Measurements from ENCODE around the gene MSI2.

MSI2 gene

GRCh38 chr17:57631871-57632270, 375.5 kb downstream of the MSI2 start:
- no peak for DNase-seq

- DNase-seq, result no peak
These were observed 376.0 kb downstream of the MSI2 start for GRCh38 chr17:57632294-57632693.

GRCh38 chr17:57633236-57633635, 376.9 kb downstream of the MSI2 start:
- DNase-seq, result no peak

GRCh38 chr17:57634713-57635465, 378.6 kb downstream of the MSI2 start:
- no peak for DNase-seq

GRCh38 chr17:57636274-57636673, 380.0 kb downstream of the MSI2 start:
- DNase-seq, result no peak

- DNase-seq, result no peak
These were observed 380.8 kb downstream of the MSI2 start for GRCh38 chr17:57636985-57637665.

GRCh38 chr17:57637666-57638010, 381.3 kb downstream of the MSI2 start:
- DNase-seq, result no peak

GRCh38 chr17:57638284-57638683, 382.0 kb downstream of the MSI2 start:
- DNase-seq, result no peak

GRCh38 chr17:57639381-57639780, 383.1 kb downstream of the MSI2 start:
- no peak for DNase-seq

- no peak for DNase-seq
These were observed 383.8 kb downstream of the MSI2 start for GRCh38 chr17:57640079-57640478.

- DNase-seq, result no peak
These were observed 385.4 kb downstream of the MSI2 start for GRCh38 chr17:57641761-57642160.

- no peak for DNase-seq
These were observed 386.7 kb downstream of the MSI2 start for GRCh38 chr17:57643062-57643461.

- DNase-seq, result no peak
These were observed 388.0 kb downstream of the MSI2 start for GRCh38 chr17:57644326-57644725.

- DNase-seq, result no peak
These were observed 389.8 kb downstream of the MSI2 start for GRCh38 chr17:57645950-57646665.

- DNase-seq, result no peak
These were observed 392.4 kb downstream of the MSI2 start for GRCh38 chr17:57648720-57649119.

GRCh38 chr17:57649191-57649590, 392.9 kb downstream of the MSI2 start:
- no peak for DNase-seq

- no peak for DNase-seq
These were observed 393.6 kb downstream of the MSI2 start for GRCh38 chr17:57649731-57650484.

- no peak for DNase-seq
These were observed 394.2 kb downstream of the MSI2 start for GRCh38 chr17:57650548-57650947.

- DNase-seq, result no peak
These were observed 395.1 kb downstream of the MSI2 start for GRCh38 chr17:57651451-57651850.

GRCh38 chr17:57651996-57652395, 395.7 kb downstream of the MSI2 start:
- no peak for DNase-seq

GRCh38 chr17:57652811-57653210, 396.5 kb downstream of the MSI2 start:
- DNase-seq, result no peak

GRCh38 chr17:57653279-57653678, 397.0 kb downstream of the MSI2 start:
- no peak for DNase-seq

GRCh38 chr17:57654040-57654775, 397.9 kb downstream of the MSI2 start:
- no peak for DNase-seq
